CD4-positive, alpha-beta T cell treated with Interleukin-6 for 4 hours (primary cell): Measurements from ENCODE around the gene NME3.

Experiments used
- DNase-seq: peaks from one replicate; pipeline ENCODE4 v3.0.0-alpha.2; 2020; ENCODE audit warnings: mixed read lengths

The NME3 gene

GRCh38 chr16:1767116-1767994 lies 4.0 kb downstream of the NME3 start:
- DNase-seq: no peak

GRCh38 chr16:1766701-1767100 lies 4.6 kb downstream of the NME3 start:
- DNase-seq: no peak

DNA sequence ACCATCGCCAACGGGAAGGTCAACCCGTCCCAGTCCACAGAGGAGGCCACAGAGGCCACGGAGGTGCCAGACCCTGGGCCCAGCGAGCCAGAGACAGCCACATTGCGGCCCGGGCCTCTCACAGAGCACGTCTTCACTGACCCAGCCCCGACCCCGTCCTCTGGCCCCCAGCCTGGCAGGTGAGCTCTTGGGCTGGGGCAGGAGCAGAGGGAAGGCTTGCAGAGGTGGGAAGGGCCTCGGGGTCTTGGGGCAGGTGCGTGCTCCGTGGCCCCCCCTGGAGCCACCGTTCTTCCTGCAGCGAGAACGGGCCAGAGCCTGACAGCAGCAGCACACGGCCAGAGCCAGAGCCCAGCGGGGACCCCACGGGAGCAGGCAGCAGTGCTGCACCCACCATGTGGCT lies 5.1 kb downstream of the NME3 start:
- no peak for DNase-seq

DNA sequence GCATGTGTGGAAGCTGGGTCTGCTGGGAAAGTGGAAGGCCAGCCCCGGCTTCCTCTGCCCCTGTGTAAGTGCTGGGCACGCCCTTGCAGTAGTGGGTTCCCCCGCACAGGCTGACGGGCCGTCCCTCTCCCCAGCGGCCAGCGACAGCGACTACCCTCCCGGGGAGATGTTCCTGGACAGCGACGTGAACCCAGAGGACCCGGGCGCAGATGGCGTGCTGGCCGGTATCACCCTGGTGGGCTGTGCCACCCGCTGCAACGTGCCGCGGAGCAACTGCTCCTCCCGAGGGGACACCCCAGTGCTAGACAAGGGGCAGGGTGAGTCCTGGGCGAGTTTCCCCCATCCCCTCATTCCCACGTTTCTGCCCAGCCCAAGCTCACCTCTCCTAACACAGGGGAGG lies 5.5 kb downstream of the NME3 start:
- no peak for DNase-seq

DNA sequence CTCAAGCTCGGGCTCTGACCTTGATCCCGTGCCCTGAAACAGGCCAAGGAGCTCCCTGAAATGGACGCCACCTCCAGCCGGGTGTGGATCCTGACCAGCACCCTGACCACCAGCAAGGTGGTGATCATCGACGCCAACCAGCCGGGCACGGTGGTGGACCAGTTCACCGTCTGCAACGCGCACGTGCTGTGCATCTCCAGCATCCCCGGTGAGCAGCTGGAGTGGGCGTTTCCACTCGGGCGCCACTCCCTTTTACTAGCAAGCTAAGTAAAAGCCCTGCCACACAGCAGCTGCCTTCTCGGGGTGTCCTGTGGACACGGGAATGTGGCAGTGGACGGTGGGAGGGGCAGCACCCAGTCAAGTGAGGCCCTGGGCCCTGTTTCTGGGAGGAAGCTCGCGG lies 6.4 kb downstream of the NME3 start:
- DNase-seq: no peak

DNA sequence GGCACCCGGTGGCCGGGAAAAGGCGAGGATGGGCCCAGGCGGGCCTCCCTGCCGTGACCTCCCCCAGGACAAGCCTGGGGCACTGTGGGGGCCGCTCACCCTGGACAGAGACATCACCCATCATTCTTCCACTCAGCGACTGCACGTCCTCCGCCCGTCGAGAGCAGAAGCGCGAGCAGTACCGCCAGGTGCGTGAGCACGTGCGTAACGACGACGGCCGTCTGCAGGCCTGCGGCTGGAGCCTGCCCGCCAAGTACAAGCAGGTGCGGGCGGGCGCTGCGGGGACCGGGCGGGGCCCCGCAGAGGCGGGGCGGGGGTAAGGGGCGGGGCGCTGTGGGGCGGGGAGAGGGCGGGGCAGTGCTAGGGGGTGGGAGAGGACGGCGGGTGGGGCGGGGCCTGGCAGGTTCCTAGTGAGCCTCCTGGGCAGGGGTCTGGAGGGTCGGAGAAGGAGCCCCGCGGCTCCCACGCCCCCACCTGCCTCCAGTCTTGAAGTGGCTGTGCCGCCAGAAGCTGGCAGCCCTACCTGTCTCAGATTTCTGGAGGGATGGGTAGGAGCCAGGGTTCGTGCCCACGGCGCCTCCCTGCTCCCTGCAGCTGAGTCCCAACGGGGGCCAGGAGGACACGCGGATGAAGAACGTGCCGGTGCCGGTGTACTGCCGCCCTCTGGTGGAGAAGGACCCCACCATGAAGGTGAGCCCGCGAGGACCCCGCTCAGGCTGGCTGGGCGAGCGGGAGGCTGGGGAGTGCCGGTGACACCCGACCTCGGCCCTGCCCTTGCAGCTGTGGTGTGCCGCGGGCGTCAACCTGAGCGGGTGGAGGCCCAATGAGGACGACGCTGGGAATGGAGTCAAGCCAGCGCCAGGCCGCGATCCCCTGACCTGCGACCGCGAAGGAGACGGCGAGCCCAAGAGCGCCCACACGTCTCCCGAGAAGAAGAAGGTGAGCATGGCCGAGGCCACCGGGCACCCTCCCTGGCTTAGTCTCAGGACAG lies 7.5 kb downstream of the NME3 start:
- no peak for DNase-seq

GRCh38 chr16:1762879-1763520 lies 8.3 kb downstream of the NME3 start:
- DNase-seq: no peak

- no peak for DNase-seq
Observed at GRCh38 chr16:1762196-1762878, 9.0 kb downstream of the NME3 start.

DNA sequence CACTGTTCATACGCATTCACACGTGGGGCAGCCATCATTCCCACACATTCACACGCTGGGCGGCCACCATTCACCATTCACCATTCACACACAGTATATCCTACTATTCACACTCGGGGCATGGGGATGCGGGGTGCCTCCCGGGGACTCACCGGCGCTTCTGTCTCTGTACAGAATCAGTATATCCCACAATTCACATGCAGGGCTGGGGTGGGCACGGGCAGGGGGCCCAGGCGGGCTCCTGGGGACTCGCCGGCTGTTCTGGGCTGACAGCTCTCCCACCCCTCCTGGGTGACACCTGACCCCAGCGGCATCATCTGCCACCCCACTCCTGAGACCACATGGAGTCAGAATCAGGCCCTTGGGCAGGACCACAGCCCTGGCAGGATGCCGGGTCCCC lies 9.6 kb downstream of the NME3 start:
- no peak for DNase-seq

DNA sequence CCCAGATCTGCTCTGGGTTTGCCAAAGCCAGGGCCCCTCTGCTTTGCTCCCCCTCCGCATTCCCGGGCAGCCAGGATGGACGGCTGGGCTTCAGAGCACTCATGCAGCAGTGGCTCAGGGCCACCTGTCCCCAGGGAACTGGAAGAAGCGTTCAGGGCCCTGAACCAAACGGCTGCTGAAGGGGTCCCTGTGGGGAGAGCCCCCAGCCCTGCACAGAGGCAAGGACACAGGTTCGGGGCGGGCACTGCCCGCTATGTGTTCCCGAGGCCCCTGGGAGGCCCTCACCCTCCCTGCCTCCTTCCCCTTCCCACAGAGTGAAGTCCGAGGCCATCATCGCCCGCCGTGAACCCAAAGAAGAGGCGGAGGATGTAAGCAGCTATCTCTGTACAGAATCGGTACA lies 10.4 kb downstream of the NME3 start:
- no peak for DNase-seq

DNA sequence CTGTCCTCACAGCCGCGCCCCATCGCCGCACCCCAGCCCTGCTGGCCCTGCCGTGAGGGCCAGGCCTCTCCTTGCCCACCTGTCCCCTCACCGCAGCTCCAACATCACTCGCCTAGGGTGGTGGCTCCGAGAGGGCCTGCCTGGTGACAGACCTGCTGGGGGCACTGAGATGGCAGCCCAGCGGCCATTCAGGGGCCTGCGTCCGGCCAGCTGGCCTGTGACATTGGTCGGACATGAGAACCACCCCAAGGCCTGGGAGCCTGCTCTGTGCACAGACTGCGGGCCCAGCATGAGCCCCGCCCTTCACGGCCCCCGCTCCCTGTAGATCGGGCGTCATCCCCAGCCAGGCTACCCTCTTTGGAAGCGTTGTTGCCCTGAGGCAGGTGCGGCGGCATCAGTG lies 11.8 kb downstream of the NME3 start:
- DNase-seq: no peak

GRCh38 chr16:1758923-1759322 lies 12.4 kb downstream of the NME3 start:
- DNase-seq: no peak

- no peak for DNase-seq
Observed at GRCh38 chr16:1757714-1758461, 13.5 kb downstream of the NME3 start.

DNA sequence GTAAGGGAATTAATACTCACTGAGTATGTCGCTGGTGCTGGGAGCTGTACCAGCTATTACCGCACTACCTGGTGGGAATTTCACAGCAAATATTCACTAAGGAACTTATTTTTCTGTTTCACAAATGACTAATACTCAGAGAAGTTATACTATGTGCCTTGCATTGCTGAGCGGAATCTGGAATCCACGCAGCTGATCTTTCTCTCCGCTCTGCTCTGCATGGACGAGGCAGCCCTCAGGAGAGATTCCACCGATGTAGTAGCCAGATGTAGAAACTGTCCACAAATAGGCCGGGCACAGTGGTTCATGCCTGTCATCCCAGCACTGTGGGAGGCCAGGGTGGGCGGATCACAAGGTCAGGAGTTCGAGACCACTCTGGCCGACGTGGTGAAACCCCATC lies 17.1 kb downstream of the NME3 start:
- no peak for DNase-seq

GRCh38 chr16:1752853-1753252 lies 18.5 kb downstream of the NME3 start:
- DNase-seq: no peak

- no peak for DNase-seq
Observed at GRCh38 chr16:1751946-1752345, 19.4 kb downstream of the NME3 start.

GRCh38 chr16:1749152-1750117 lies 21.9 kb downstream of the NME3 start:
- DNase-seq: no peak

DNA sequence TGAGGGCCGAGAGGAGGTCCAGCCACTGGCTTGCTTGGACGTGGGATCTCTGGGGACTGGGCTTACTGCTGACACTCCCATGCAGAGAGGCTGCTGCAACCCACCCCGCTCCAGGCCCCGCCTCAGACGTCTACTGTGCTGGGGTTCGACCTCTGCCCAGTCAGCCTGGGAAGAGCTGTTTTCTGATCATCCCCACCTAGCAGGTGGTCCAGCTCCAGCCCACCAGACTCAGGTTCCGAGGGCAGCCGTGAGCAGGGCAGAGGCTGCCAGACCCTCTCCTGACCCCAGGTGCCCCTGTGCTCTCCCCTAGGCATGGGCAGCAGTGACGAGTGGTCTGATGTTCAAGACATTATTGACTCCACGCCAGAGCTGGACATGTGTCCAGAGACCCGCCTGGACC lies 23.4 kb downstream of the NME3 start:
- DNase-seq: no peak

DNA sequence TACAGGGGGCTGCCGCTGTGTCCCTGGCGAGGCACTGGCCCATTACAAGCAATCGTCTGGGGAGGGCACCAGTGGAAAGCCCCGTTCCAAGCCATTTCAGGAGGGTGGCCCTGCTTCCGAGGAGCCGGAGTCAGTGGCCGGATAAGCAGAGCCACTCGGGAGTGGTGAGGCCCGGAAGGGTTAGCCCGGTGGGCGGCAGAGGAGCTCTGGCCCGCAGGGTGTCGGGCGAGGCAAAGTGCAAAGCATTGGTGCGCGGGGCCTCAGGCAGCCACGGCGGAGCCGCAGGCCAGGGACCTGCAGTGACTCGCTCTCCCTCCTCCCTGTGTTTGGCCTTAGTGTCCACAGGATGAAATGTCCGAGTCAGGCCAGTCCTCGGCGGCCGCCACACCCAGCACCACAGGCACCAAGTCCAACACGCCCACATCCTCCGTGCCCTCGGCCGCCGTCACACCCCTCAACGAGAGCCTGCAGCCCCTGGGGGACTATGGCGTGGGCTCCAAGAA lies 24.6 kb downstream of the NME3 start:
- DNase-seq: no peak

- DNase-seq: no peak
Observed at GRCh38 chr16:1745900-1746692, 25.2 kb downstream of the NME3 start.
